Measurements from ENCODE around the gene ERBB2. TPM values are rescaled to one million over a fixed set of nuclear protein-coding genes. Genes with fewer than 3 reads are reported as not detected.

The ERBB2 gene
- total and polyA plus RNA-seq, 2 of the 13 experiments (the other 11 are each of a cell fraction or from before 2014, with no cell fraction given): 57.7 to 64.1 TPM

DNA sequence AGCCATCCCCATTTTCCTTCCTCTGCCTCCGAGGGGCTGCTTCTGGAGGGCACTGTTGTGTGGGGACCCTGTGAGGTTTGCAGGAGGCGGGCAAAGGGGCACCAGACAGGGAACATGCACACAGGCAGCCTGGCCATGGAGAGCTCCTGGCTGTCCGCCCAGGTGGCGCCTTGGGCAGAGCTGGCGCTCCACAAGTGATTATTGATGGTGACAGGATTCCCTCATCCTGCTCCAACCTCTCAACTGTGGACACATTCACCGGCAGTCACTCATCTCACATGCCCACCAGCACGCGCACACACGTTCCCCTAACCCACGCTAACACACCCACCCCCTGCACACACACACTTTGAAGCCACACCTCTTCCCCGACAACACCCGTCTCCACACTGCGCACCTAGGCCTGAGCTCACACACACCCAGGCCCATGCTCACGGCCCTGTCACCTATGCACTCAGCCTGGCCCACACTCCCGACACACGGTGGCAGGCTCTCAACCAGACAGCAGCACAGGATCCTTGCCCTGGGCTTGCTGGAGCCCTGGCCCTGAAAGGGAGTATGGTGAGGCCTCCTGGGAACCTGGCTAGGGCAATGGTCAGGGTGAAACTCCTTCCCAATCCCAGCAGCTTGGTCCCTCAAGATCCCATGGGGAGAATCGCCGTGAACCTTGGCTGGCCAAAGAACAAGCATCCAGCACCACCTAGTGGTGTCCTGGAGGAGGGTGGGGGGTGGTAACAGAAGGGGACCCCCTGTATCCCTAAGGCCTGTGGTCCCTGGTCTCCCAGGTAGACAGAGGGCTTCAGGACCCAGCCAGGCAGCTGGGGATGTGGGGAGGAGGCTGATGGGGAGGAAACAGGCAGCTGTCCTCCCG is 28.0 kb upstream of the ERBB2 start (continued):
- TF ChIP-seq SKIL (CRISPR knock-in tag; IDR thresholded peaks at IDR 0.05; ENCODE audit: borderline replicate concordance) (peak; percentile 60; the same call in 1 of the 2 replicates), UBTF (CRISPR knock-in tag; IDR thresholded peaks at IDR 0.05) (peak; percentile 69), MNT (IDR thresholded peaks at IDR 0.05) (no peak), PHF8 (CRISPR knock-in tag; IDR thresholded peaks at IDR 0.05) (no peak; the same call in 1 of the 2 replicates), ZNF543 (CRISPR knock-in tag; IDR thresholded peaks at IDR 0.05) (0 out of 2 replicates have a peak, but pooled peaks have one; percentile 60), ZNF766 (CRISPR knock-in tag; IDR thresholded peaks at IDR 0.05; ENCODE audit: borderline replicate concordance) (no peak), ZBTB7A (CRISPR knock-in tag; IDR thresholded peaks at IDR 0.05) (peak; percentile 97; the same call in 1 of the 2 replicates), BCLAF1 (IDR thresholded peaks at IDR 0.05) (no peak), CAMTA2 (CRISPR knock-in tag; IDR thresholded peaks at IDR 0.05; ENCODE audit: borderline replicate concordance) (no peak)
- TF ChIP-seq, protein P1, sequence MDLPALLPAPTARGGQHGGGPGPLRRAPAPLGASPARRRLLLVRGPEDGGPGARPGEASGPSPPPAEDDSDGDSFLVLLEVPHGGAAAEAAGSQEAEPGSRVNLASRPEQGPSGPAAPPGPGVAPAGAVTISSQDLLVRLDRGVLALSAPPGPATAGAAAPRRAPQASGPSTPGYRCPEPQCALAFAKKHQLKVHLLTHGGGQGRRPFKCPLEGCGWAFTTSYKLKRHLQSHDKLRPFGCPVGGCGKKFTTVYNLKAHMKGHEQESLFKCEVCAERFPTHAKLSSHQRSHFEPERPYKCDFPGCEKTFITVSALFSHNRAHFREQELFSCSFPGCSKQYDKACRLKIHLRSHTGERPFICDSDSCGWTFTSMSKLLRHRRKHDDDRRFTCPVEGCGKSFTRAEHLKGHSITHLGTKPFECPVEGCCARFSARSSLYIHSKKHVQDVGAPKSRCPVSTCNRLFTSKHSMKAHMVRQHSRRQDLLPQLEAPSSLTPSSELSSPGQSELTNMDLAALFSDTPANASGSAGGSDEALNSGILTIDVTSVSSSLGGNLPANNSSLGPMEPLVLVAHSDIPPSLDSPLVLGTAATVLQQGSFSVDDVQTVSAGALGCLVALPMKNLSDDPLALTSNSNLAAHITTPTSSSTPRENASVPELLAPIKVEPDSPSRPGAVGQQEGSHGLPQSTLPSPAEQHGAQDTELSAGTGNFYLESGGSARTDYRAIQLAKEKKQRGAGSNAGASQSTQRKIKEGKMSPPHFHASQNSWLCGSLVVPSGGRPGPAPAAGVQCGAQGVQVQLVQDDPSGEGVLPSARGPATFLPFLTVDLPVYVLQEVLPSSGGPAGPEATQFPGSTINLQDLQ (CRISPR knock-in tag; IDR thresholded peaks at IDR 0.05): no peak
- TF ChIP-seq, protein P2, sequence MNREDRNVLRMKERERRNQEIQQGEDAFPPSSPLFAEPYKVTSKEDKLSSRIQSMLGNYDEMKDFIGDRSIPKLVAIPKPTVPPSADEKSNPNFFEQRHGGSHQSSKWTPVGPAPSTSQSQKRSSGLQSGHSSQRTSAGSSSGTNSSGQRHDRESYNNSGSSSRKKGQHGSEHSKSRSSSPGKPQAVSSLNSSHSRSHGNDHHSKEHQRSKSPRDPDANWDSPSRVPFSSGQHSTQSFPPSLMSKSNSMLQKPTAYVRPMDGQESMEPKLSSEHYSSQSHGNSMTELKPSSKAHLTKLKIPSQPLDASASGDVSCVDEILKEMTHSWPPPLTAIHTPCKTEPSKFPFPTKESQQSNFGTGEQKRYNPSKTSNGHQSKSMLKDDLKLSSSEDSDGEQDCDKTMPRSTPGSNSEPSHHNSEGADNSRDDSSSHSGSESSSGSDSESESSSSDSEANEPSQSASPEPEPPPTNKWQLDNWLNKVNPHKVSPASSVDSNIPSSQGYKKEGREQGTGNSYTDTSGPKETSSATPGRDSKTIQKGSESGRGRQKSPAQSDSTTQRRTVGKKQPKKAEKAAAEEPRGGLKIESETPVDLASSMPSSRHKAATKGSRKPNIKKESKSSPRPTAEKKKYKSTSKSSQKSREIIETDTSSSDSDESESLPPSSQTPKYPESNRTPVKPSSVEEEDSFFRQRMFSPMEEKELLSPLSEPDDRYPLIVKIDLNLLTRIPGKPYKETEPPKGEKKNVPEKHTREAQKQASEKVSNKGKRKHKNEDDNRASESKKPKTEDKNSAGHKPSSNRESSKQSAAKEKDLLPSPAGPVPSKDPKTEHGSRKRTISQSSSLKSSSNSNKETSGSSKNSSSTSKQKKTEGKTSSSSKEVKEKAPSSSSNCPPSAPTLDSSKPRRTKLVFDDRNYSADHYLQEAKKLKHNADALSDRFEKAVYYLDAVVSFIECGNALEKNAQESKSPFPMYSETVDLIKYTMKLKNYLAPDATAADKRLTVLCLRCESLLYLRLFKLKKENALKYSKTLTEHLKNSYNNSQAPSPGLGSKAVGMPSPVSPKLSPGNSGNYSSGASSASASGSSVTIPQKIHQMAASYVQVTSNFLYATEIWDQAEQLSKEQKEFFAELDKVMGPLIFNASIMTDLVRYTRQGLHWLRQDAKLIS (CRISPR knock-in tag; IDR thresholded peaks at IDR 0.05): no peak
